HUDEP-2 (cell line): Measurements from ENCODE around the gene TPRG1.

ENCODE experiments used
- DNase-seq, 76 experiments: peaks; one replicate each; lab custom pipeline; 2025; ENCODE audit not compliant: unreplicated experiment in 76 of 76; lab: John Stamatoyannopoulos, UW

The TPRG1 gene

DNA sequence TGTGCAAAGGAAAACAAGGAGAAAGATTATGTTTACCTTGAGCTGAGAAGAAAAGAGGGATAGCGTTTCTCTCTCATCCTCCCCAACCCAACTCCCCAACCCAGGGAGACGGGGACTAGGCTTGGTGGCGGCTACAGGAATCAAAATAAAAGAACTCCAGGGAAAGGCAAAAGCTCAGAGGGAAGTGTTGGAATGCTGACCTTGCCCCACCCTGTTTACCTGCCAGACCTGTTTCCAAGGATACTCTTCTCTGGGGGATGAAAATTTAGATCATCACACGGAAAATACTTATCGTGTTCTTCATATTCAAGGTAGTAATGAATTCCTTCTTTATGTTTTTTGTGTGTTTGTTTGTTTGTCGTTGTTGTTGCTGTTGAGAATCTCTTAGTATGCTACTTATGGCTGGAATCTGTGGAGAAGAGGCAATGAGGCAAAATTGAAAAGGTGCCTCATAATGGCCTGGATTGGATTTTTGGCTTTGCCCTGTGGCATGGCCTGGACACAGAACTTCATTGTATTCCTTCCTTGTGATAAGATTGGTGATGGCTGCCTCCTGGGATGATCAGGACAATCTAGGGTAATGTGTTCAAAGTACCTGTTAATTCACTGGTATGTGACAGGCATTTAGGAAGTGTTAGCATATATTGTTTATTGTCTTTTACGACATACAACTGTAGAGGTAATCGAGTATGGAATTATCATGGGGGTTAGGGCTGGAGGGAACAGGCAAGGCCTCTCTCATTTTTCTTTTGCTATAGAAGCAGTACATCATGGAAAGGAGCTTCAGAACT lies 11.1 kb upstream of the TPRG1 start:
- no peak for DNase-seq

- DNase-seq = no peak
Observed at GRCh38 chr3:189165092-189165612, 6.6 kb upstream of the TPRG1 start.

DNA sequence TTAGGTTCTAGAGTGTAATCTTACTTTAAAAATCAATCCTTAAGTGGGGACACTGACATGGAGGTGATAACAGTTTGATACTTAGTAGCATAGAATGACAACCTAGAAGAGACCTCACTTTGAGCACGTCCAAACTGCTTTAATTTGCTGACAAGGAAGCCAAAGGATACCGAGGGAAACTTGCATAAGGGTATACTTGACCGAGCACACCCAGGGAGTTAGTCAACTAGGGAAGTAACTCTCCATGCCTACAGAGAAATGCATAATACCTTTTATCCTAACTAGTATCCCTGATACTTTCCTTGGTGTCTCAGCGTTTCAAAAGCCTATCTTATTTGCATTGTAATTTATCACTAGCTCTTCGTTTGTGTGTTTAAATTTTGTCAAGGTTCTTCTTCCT lies 5.5 kb upstream of the TPRG1 start:
- no peak for DNase-seq

DNA sequence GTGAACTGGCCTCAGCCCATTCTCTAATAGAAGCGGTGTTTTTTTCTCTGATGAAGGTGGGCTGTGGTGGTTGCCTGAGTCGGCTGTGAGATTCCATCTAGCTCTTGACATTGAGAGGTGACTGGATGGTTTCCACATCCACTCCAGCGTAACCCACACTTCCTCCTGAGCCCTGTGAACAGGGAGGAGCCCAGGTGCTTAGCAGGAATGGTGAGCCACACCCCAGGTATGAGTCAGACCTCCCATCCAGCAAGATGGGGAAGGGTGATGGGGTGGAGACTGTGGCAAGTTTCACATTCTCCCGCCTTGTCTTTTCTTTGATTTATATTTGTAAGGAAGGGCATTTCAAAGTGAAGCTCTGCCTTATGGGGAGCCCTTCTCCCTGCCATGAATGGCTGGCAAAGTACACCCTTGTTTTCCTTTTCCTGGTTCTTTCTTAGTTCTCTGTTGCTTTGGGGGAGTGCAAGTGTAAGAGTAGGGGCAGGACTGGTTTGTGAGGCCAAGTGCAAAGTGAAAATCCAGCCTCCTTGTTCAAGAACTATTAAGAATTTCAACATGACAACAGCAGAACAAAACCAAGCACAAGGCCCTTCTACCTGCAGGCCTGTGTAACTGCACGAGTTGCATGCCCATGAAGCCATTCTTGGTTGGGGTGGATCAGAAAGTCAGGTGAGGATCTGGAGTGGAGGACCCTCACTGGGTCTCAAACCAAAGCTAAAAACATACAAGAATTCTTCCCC lies 4.6 kb upstream of the TPRG1 start:
- no peak for DNase-seq

- DNase-seq = no peak
Observed at GRCh38 chr3:189168711-189169110, 3.1 kb upstream of the TPRG1 start.

DNA sequence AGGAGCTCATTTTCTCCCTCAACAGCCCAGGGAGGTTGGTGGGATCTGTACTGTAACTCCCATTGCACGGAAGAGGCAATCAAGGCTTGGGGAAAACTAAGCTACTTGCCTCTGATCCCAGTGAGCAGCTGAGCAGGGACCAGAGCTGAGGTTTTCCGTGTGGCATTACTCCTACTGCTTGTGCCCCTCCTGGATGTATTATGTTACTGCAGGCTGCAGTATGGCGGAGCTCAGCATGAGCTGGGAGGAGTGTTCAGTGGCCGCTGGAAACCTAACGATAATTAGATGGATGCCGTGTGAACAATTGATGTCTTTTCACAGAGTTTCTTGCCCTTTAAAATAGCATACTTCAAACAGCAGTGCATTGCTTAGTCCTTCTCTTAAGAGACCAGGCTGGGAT lies 2.0 kb upstream of the TPRG1 start:
- DNase-seq = no peak

- DNase-seq = no peak
Observed at GRCh38 chr3:189170559-189170958, 1.2 kb upstream of the TPRG1 start.

DNA sequence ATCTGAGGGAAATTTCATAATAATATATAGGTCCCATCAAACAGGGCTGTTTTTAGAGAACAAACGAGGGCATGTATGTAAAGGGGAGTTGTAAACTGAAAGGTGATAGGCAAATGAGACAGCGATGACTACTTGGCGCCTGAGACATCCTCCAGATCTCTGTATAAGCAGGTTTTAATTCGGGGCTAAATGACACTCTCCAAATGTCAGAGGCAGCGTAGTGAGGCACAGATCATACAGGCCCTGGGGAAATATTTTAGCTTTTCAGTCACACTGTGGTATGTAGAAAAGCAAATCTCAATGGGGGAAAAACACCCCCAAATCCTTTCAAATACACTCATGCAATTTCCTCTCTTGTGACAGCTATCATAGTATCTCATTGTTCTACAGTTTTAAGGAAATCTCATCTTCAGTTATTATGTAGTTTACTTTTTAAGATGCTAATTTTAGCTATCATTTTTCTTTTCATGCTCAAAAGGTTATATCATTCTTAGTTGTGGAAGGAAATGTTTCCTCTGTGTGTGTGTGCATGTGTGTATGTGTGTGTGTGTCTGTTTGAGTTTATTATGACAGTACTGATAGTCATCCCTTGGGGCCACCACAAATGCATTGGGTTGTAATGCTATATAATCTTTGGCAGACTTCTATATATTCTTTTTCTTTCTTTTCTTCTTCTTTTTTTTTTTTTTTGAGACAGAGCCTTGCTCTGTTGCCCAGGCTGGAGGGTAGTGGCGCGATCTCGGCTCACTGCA lies 1.1 kb downstream of the TPRG1 start:
- DNase-seq = no peak

GRCh38 chr3:189184566-189184965 lies 12.8 kb downstream of the TPRG1 start:
- no peak for DNase-seq

DNA sequence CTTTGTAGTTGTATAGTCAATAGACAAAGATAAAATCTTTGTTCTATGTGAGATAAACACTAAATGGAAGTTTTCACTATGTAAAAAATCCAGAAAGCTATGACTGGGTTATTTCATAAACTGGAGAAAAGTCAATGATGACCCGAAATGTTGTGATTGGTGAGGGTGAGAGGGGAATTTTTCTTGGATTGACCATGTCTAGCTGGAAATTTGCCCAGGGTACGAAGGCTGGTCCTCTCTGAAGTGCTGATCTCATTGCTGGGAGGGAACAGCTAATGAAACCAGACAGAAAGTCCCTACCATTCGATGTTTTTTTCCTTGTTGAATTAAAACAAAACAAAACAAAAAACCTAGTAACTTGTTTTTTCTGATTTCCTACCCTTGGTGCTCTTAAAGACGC lies 14.3 kb downstream of the TPRG1 start:
- DNase-seq = no peak

GRCh38 chr3:189188466-189188865 lies 16.7 kb downstream of the TPRG1 start:
- DNase-seq = no peak

DNA sequence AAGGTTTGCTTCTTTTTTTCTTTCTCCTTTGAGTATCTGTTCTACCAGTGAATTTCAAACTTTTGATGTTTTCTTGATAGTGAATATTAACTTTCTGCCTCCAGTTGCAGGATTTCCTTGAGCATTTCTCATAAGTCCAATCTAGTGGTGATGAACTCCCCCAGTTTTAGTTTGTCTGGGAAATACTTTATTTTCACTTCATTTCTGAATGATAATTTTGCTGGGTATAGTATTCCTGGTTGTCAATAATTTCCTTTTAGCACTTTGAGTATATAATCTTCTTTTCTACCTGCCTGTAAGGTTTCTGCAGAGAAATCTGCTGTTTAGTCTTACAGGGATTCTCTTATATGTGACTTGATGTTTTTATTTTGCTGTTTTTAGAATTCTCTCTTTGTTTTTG lies 21.0 kb downstream of the TPRG1 start:
- no peak for DNase-seq

DNA sequence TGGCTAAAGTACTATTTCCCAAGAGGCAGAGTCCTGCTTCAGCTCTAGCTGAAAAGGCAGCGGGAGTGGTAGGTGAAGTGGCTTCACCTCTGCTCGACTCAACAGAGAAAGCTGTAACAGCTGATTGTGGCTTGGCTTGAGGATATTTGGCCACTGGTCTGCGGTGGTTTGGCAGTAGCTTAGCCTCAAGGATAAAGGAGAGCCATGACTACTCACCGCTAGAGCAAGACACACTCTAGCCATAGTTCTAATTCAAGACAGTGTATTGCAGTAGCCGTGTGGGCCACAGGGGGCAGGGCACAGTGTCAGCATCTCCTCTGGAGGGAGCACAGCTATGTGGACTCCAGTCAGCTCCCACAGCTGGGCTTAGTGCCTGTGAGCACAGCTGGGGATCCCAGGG lies 23.5 kb downstream of the TPRG1 start:
- DNase-seq = no peak

- DNase-seq = no peak
Observed at GRCh38 chr3:189202106-189202505, 30.3 kb downstream of the TPRG1 start.

DNA sequence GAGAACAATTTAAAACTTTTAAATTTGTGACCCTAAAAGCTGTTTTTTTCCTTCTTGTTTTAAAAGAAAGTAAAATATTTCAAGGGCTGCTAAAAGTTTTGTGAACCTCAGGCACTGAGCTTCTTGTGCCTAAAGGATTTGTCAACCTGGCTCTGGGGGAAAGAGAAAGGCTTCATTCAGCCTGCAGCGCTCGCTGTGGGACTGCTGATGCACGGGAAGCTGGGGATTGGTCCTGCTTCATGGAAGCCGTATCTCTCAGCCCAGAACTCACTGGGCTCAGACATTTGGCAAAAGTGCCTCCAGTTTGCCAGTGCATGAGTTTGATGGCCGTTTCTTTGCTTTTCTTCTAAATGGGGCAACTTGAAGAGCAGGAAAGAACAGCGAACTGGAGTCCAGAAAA lies 30.8 kb downstream of the TPRG1 start:
- DNase-seq = no peak

DNA sequence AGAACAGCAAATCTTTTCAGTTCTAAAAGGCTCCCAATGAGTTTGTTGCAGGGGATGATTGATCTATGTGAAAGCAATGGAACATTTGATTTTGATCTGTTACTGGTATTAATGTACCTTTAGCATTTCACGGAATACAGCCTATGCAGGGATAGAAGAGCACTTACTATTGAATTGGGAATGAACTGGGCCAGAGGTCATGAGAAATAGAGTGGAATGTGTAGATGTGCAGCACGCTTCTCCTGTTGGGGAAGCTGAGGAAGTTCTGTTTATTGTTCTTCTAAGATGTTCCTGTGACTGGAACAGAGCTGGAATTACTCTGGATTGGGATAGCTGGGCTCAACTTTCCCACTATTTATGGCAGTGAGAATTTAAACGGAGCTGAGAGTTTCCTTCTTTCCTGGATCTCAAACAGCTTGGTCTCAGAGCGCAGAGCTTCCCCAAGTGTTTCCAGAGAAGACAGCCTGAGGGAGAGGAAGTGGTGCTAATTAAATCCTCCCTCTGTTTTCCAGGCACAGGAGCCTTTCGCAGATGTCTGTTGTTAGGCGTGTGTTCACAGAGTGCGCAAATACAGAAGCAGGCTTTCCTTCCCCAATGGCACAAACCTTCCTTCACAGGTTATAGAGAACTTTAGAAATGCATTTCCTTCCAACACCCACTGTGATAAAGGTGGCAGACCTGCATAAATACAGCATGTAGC lies 32.5 kb downstream of the TPRG1 start:
- DNase-seq = no peak

DNA sequence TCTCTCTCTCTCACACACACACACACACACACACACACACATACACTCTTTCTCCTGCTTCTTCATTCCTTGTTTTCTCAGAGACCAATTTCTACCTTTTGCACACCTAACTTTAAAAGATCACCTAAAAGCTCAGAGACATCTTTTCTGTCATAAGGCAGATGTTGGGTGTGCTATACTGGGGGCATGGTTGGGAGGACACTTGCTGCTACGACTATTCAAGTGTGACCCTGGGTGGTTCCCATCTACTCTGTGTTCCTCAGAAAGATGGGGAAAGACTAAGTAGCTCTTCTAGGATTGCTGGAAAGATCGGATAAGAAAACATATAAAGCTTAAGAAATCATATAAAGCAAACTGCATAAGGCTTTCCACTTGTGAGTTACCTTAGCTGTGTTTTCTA lies 33.2 kb downstream of the TPRG1 start:
- DNase-seq = no peak

GRCh38 chr3:189210251-189210770 lies 38.5 kb downstream of the TPRG1 start:
- no peak for DNase-seq

GRCh38 chr3:189212681-189213080 lies 40.9 kb downstream of the TPRG1 start:
- DNase-seq = no peak

GRCh38 chr3:189214651-189215050 lies 42.9 kb downstream of the TPRG1 start:
- DNase-seq = no peak
